NCI-H345 (cell line): Measurements from ENCODE around the gene CAPN15.

Experiments used
- DNase-seq: peaks from one replicate; lab custom pipeline; 2025; lab: John Stamatoyannopoulos, UW

The CAPN15 gene

GRCh38 chr16:546909-547770 lies 19.6 kb downstream of the CAPN15 start:
- DNase-seq: peak; percentile 67

- no peak for DNase-seq
These were observed 21.1 kb downstream of the CAPN15 start for GRCh38 chr16:548586-548985.

- DNase-seq: no peak
These were observed 22.2 kb downstream of the CAPN15 start for GRCh38 chr16:549544-550263.

- DNase-seq: no peak
These were observed 23.7 kb downstream of the CAPN15 start for GRCh38 chr16:551210-551609.

GRCh38 chr16:552171-552570 lies 24.7 kb downstream of the CAPN15 start:
- DNase-seq: no peak

- DNase-seq: no peak
These were observed 26.2 kb downstream of the CAPN15 start for GRCh38 chr16:553601-554296.

- DNase-seq: no peak
These were observed 26.7 kb downstream of the CAPN15 start for GRCh38 chr16:554297-554621.

GRCh38 chr16:554640-555365 lies 27.3 kb downstream of the CAPN15 start:
- DNase-seq: no peak

- DNase-seq: no peak
These were observed 28.3 kb downstream of the CAPN15 start for GRCh38 chr16:555528-556473.

- no peak for DNase-seq
These were observed 29.1 kb downstream of the CAPN15 start for GRCh38 chr16:556474-557173.

- DNase-seq: no peak
These were observed 30.2 kb downstream of the CAPN15 start for GRCh38 chr16:557463-558297.

- no peak for DNase-seq
These were observed 30.9 kb downstream of the CAPN15 start for GRCh38 chr16:558298-559020.

GRCh38 chr16:559021-559380 lies 31.5 kb downstream of the CAPN15 start:
- DNase-seq: no peak

- DNase-seq: no peak
These were observed 32.1 kb downstream of the CAPN15 start for GRCh38 chr16:559411-560203.

- no peak for DNase-seq
These were observed 32.7 kb downstream of the CAPN15 start, which contains the start of gene PRR35 for GRCh38 chr16:560204-560700. PRR35 (plus strand) TSS chr16:560394; CDS start chr16:563295, 2,901 bp downstream.

- no peak for DNase-seq
These were observed 33.3 kb downstream of the CAPN15 start for GRCh38 chr16:560701-561412.

GRCh38 chr16:561413-561794 lies 33.9 kb downstream of the CAPN15 start:
- DNase-seq: no peak
